ENCODE results near the gene ZDHHC12. TPM values are rescaled to one million over a fixed set of nuclear protein-coding genes. Genes with fewer than 3 reads are reported as not detected.

The ZDHHC12 gene
- total and polyA plus RNA-seq, 2 experiments from 2014 or later, result 58.7 to 68.3 TPM

DNA sequence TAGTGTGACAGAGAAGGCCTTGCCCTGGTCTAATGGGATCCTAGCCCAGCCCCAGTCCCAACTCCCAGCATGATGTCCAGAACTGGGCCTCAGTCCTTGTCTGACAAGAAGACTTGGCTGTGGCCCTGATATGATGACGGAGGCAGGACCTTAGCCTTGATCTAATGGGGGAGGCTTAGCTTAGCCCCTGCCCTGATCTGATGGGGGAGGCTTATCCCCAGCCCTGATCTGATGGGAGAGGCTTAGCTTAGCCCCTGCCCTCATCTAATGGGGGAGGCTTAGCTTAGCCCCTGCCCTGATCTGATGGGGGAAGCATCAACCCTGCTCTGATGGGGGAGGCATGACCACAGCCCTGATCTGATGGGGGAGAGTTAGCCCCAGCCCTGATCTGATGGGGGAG, 17.9 kb downstream of the ZDHHC12 start:
- no peak overlapping the region for H3K27ac ChIP-seq
- H3K9me3 ChIP-seq (ENCODE audit: low read depth), result no peaks in the 10 kb centered on the region
- H3K27me3 ChIP-seq, result no peaks in the 10 kb centered on the region
- H3K4me1 ChIP-seq (ENCODE audit: low read depth), result no peaks in the 10 kb centered on the region
- H3K4me3 ChIP-seq, result no peak overlapping the region
- TF ChIP-seq, protein P1, sequence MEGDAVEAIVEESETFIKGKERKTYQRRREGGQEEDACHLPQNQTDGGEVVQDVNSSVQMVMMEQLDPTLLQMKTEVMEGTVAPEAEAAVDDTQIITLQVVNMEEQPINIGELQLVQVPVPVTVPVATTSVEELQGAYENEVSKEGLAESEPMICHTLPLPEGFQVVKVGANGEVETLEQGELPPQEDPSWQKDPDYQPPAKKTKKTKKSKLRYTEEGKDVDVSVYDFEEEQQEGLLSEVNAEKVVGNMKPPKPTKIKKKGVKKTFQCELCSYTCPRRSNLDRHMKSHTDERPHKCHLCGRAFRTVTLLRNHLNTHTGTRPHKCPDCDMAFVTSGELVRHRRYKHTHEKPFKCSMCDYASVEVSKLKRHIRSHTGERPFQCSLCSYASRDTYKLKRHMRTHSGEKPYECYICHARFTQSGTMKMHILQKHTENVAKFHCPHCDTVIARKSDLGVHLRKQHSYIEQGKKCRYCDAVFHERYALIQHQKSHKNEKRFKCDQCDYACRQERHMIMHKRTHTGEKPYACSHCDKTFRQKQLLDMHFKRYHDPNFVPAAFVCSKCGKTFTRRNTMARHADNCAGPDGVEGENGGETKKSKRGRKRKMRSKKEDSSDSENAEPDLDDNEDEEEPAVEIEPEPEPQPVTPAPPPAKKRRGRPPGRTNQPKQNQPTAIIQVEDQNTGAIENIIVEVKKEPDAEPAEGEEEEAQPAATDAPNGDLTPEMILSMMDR (IDR thresholded peaks at IDR 0.05; ENCODE audit: low read depth, low read length), result no peak
- H3K36me3 ChIP-seq, result no peaks in the 10 kb centered on the region
- DNase-seq (ENCODE audit: low read depth in 1 of 2, low spot score in 1 of 2), result no peak

DNA sequence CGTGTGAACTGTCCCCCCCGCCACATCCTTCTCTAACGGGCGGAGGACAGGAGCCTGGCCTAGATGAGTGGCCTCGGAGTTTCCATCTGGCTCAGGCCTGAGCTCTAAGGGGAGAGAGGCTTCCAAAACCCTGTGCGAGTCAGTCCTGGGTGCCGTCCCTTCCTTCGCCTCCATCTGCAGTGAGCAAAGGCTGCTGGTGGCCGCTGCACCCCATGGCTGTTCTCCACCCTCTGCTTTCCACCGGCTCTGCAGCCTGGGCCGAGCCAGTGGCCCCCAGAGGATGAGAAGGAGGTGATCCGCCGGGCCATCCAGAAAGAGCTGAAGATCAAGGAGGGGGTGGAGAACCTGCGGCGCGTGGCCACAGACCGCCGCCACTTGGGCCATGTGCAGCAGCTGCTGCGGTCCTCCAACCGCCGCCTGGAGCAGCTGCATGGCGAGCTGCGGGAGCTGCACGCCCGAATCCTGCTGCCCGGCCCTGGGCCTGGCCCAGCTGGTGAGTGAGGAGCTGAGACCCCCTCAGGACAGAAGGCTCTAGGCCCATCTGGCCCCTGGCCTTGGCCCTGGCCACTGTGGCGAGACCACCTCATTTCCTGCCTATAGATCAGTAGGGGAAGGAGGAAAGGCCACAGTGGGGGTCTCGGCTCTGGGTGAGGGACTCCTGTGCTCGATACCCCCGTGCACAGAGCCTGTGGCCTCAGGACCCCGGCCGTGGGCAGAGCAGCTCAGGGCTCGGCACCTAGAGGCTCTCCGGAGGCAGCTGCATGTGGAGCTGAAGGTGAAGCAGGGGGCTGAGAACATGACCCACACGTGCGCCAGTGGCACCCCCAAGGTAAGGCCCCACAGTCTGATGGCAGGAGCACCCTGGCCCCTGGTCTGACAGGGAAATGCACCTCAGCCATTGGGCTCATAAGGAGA, 18.6 kb downstream of the ZDHHC12 start:
- no peak for DNase-seq (ENCODE audit: low read depth in 1 of 2, low spot score in 1 of 2)

DNA sequence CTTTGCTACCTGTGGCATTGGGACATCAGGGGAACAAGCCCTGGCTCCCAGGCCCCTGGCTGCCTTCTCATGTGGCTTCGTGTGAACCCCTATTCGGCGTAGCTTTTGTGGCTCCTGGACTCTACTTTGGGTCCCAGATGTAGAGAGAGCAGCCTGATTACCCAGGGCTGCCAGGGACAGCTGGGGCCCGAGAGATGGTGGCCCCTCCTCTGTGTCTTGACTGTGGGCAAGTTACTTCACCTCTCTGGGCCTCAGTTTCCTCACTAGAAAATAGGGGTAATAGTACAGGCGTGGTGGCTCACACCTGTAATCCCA, 19.6 kb downstream of the ZDHHC12 start:
- TF ChIP-seq, protein P1 (IDR thresholded peaks at IDR 0.05; ENCODE audit: low read depth, low read length), result no peak
- no peaks in the 10 kb centered on the region for H3K4me1 ChIP-seq (ENCODE audit: low read depth)
- no peaks in the 10 kb centered on the region for H3K36me3 ChIP-seq
- H3K9me3 ChIP-seq (ENCODE audit: low read depth), result no peaks in the 10 kb centered on the region
- no peak overlapping the region for H3K27ac ChIP-seq
- no peak overlapping the region for H3K4me3 ChIP-seq
- no peak for DNase-seq (ENCODE audit: low read depth in 1 of 2, low spot score in 1 of 2)
- H3K27me3 ChIP-seq, result no peaks in the 10 kb centered on the region

More for the DNA sequence above, 18.6 kb downstream of the ZDHHC12 start:
- TF ChIP-seq, protein P1 (IDR thresholded peaks at IDR 0.05; ENCODE audit: low read depth, low read length), result no peak
- Histone ChIP-seq H3K27ac (no peak overlapping the region), H3K4me1 (ENCODE audit: low read depth) (no peaks in the 10 kb centered on the region), H3K36me3 (no peaks in the 10 kb centered on the region), H3K9me3 (ENCODE audit: low read depth) (no peaks in the 10 kb centered on the region), H3K4me3 (no peak overlapping the region), H3K27me3 (no peaks in the 10 kb centered on the region)

DNA sequence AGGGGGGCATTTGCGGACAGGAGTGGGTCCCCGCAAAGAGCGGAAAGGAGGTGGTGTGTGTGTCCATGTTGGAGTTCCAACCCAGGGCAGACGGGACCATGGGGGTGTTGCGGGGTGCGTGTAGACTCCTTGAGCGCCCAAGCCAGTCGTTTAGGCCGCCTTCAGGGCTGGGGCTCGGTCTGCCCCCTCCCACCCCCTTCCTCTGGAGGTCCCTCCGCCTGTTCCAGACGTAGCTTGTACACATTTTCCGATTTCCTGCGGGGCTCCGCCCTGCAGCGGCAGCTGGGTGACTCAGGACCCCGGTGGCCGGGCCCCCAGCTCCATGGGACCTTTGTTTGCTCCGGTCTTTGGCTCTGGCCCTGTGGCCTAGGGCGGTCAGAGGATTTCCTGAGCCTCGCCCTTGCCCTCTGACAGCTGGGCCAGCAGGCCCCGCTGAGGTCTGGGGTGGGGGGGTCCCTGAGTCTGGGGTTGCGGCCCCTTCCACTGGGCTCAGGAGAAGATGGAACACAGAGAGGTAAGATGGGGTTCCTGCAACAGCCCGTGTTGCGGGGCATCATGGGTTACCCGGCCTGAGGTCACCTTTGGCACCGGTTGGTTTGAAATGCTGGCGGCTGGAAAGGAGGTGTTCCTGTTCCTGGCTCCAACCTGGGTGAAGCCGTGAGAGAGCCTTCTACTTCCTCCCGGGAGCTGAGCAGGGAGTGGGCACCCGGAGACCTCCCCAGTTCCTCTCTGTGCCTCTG, 20.1 kb downstream of the ZDHHC12 start:
- H3K4me3 ChIP-seq, result peak overlapping the region; percentile 63
- H3K4me1 ChIP-seq (ENCODE audit: low read depth), result no peaks in the 10 kb centered on the region
- no peaks in the 10 kb centered on the region for H3K9me3 ChIP-seq (ENCODE audit: low read depth)
- H3K27me3 ChIP-seq, result no peaks in the 10 kb centered on the region
- no peaks in the 10 kb centered on the region for H3K36me3 ChIP-seq
- TF ChIP-seq, protein P1 (IDR thresholded peaks at IDR 0.05; ENCODE audit: low read depth, low read length), result no peak
- no peak overlapping the region for H3K27ac ChIP-seq
- DNase-seq (ENCODE audit: low read depth in 1 of 2, low spot score in 1 of 2), result no peak

DNA sequence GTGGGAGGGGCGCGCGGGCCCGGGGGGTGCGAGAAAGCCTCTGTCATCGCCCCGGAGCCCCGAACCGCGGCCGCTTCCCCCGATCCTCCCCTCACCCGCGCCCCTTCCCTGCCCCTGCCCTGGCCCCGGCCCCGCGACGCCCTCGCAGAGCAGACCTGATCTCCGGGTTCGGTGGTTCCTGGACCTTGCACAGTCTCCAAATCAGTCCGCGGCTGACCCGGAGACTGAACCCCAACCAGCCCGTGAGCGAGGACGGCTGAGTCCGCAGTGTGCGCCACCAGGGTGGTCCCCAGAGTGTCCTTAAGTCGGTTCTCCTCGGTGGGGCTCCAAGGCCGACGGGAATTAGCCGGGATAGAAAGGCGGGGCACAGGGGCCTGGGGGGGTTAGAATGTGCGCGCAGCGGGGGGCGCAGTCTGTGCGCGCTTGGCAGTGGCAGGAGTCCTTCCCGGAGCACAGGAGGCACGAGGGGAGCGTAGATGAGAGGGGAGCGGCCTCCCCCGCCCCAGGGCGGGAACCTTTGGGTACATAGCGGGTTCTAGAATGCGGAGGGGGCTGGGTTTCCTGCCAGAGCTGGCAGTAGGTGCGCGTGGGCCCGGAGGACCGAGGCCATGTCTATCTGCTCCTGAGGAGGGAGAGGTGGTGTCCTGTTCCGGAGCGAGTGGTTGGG, 20.8 kb downstream of the ZDHHC12 start:
- no peaks in the 10 kb centered on the region for H3K9me3 ChIP-seq (ENCODE audit: low read depth)

More for the DNA sequence above, 20.8 kb downstream of the ZDHHC12 start:
- no peaks in the 10 kb centered on the region for H3K27me3 ChIP-seq
- DNase-seq (ENCODE audit: low read depth in 1 of 2, low spot score in 1 of 2), result peak in 1 of 2 donors; percentile 36
- H3K27ac ChIP-seq, result no peak overlapping the region
- H3K36me3 ChIP-seq, result no peaks in the 10 kb centered on the region
- TF ChIP-seq, protein P1 (IDR thresholded peaks at IDR 0.05; ENCODE audit: low read depth, low read length), result no peak
- peak overlapping the region; percentile 63 for H3K4me3 ChIP-seq
- no peaks in the 10 kb centered on the region for H3K4me1 ChIP-seq (ENCODE audit: low read depth)

All from cardiac muscle cell (in vitro differentiated cells and primary cell).